Liver (tissue), 9 donors: Measurements from ENCODE around the gene CDK5RAP2. TPM values are rescaled to one million over a fixed set of nuclear protein-coding genes. Genes with fewer than 3 reads are reported as not detected.
A peak's percentile ranks its signal among the peaks of the same experiment; 100 is the strongest.

Source experiments
- DNase-seq: peaks from one replicate; pipeline ENCODE4 v3.0.0-alpha.2; 2017; ENCODE audit warnings: low spot score
- H3K27ac ChIP-seq, 2 donors: one replicate each; pipeline ENCODE4 v1.7.0; 2013; ENCODE audit warnings: inconsistent platforms in 2 of 2, low read length in 2 of 2, control low read depth in 1 of 2, low read depth in 1 of 2, mild to moderate bottlenecking in 1 of 2
- H3K27me3 ChIP-seq, 4 donors: one replicate each; pipeline versions ENCODE4 v1.6.1 to v1.7.0; 2013; ENCODE audit warnings: low read length in 3 of 4, inconsistent platforms in 1 of 4, mild to moderate bottlenecking in 1 of 4, moderate library complexity in 1 of 4; ENCODE audit not compliant: control insufficient read depth in 4 of 4, insufficient read depth in 4 of 4
- H3K36me3 ChIP-seq, 4 donors: one replicate each; pipeline versions ENCODE4 v1.6.1 to v1.7.0; 2013; ENCODE audit warnings: low read length in 3 of 4, mild to moderate bottlenecking in 3 of 4, low read depth in 1 of 4, moderate library complexity in 1 of 4; ENCODE audit not compliant: control insufficient read depth in 4 of 4, insufficient read depth in 3 of 4
- H3K4me1 ChIP-seq, 4 donors: one replicate each; pipeline versions ENCODE4 v1.6.1 to v1.7.0; 2013; ENCODE audit warnings: low read length in 3 of 4, mild to moderate bottlenecking in 3 of 4, moderate library complexity in 1 of 4; ENCODE audit not compliant: control insufficient read depth in 4 of 4, insufficient read depth in 4 of 4
- H3K4me3 ChIP-seq, 3 donors: one replicate each; pipeline versions ENCODE4 v1.6.1 to v1.7.0; 2013; ENCODE audit warnings: low read length in 3 of 3, control low read depth in 1 of 3, low read depth in 1 of 3, mild to moderate bottlenecking in 1 of 3
- H3K9ac ChIP-seq, 2 donors: one replicate each; pipeline ENCODE4 v1.7.0; 2013; ENCODE audit warnings: low read length in 2 of 2, mild to moderate bottlenecking in 2 of 2, moderate library complexity in 2 of 2, control low read depth in 1 of 2, low read depth in 1 of 2
- H3K9me3 ChIP-seq, 4 donors: one replicate each; pipeline versions ENCODE4 v1.6.1 to v1.7.0; 2013; ENCODE audit warnings: low read length in 3 of 4; ENCODE audit not compliant: control insufficient read depth in 4 of 4
- CTCF ChIP-seq: fragments of 150-350 bp; IDR thresholded peaks from 2 replicates; pipeline ENCODE4 v1.5.1; 2017; ENCODE audit warnings: improper control_type of control experiment, low read depth, low read length; ENCODE audit not compliant: missing input control
- EGR1 ChIP-seq, 2 donors: IDR thresholded peaks; 2 replicates each; pipeline ENCODE4 v1.6.1; 2016 to 2018; ENCODE audit warnings: antibody characterized with exemption in 2 of 2, low read depth in 2 of 2
- FOXA1 ChIP-seq: IDR thresholded peaks from 2 replicates; pipeline ENCODE4 v1.6.1; 2016; ENCODE audit warnings: antibody characterized with exemption
- FOXA2 ChIP-seq: IDR thresholded peaks from 2 replicates; pipeline ENCODE4 v1.6.1; 2016; ENCODE audit warnings: antibody characterized with exemption
- GABPA ChIP-seq, 2 donors: IDR thresholded peaks in 1 of 2; conservative IDR thresholded peaks in 1 of 2; 2 replicates each; pipeline ENCODE4 v1.6.1; 2016; ENCODE audit warnings: antibody characterized with exemption in 2 of 2, mild to moderate bottlenecking in 1 of 2, moderate library complexity in 1 of 2
- HNF4A ChIP-seq, 2 donors: conservative IDR thresholded peaks; 2 replicates each; pipeline ENCODE4 v1.6.1; 2016; ENCODE audit warnings: antibody characterized with exemption in 2 of 2, mild to moderate bottlenecking in 2 of 2
- HNF4G ChIP-seq: IDR thresholded peaks from 2 replicates; pipeline ENCODE4 v1.6.1; 2016; ENCODE audit warnings: antibody characterized with exemption
- JUND ChIP-seq, 2 donors: IDR thresholded peaks; 2 replicates each; pipeline ENCODE4 v1.6.1; 2016; ENCODE audit warnings: antibody characterized with exemption in 2 of 2
- MAX ChIP-seq: IDR thresholded peaks from 2 replicates; pipeline ENCODE4 v1.6.1; 2016; ENCODE audit warnings: antibody characterized with exemption
- NR2F2 ChIP-seq: IDR thresholded peaks from 2 replicates; pipeline ENCODE4 v1.6.1; 2016; ENCODE audit warnings: antibody characterized with exemption
- RAD21 ChIP-seq, 2 donors: IDR thresholded peaks; 2 replicates each; pipeline ENCODE4 v1.6.1; 2016; ENCODE audit warnings: antibody characterized with exemption in 2 of 2, mild to moderate bottlenecking in 2 of 2
- REST ChIP-seq: IDR thresholded peaks from 2 replicates; pipeline ENCODE4 v1.6.1; 2016; ENCODE audit warnings: antibody characterized with exemption, mild to moderate bottlenecking
- RXRA ChIP-seq, 2 donors: IDR thresholded peaks; 2 replicates each; pipeline ENCODE4 v1.6.1; 2017 to 2018; ENCODE audit warnings: antibody characterized with exemption in 2 of 2, mild to moderate bottlenecking in 1 of 2
- SP1 ChIP-seq: IDR thresholded peaks from 2 replicates; pipeline ENCODE4 v1.6.1; 2018; ENCODE audit warnings: antibody characterized with exemption, mild to moderate bottlenecking
- TAF1 ChIP-seq: conservative IDR thresholded peaks from 2 replicates; pipeline ENCODE4 v1.6.1; 2016; ENCODE audit warnings: antibody characterized with exemption, mild to moderate bottlenecking
- YY1 ChIP-seq: IDR thresholded peaks from 2 replicates; pipeline ENCODE4 v1.6.1; 2016; ENCODE audit warnings: antibody characterized with exemption, mild to moderate bottlenecking
- WGBS: extraction: QIAGEN DNeasy Blood & Tissue Kit; methylation state at CpG from one replicate; pipeline ENCODE4 v1.1.7; 2013; 5-methylcytosine and 5-hydroxymethylcytosine counted together
- polyA plus RNA-seq, 2 donors: library from polyadenylated mRNA; stranded (reverse) in 1 of 2; unstranded in 1 of 2; fragments of 200-250 nt in 1 of 2; fragments of >200 nt in 1 of 2; fragmentation: Nextera tagmentation in 1 of 2; extraction: Ambion mirVana in 1 of 2; gene quantifications; one replicate each; pipeline versions ENCODE4 v1.2.1 to v1.2.3, GENCODE V29; 2013 to 2015
- total RNA-seq, 2 donors: library from RNA; depleted of rRNA; stranded (reverse); fragments of >200 nt; gene quantifications; one replicate each; pipeline ENCODE4 v1.2.3, GENCODE V29; 2014
- TF ChIP-seq, protein P1 (sequence below): IDR thresholded peaks from 2 replicates; pipeline ENCODE4 v1.6.1; 2016; ENCODE audit warnings: antibody characterized with exemption
- TF ChIP-seq, protein P2 (sequence below): IDR thresholded peaks from 2 replicates; pipeline ENCODE4 v1.6.1; 2016; ENCODE audit warnings: antibody characterized with exemption
- donor health status: healthy.
- donor health status: healthy.
- donor health status: healthy.
- donor health status: healthy.
- donor health status: healthy.

Gene CDK5RAP2
- total and polyA plus RNA-seq, 4 donors = 11.7 to 38.9 (median 21.7) TPM

GRCh38 chr9:120390637-120391190 lies 189.3 kb downstream of the CDK5RAP2 start:
- peaks cover 0 to 4% (median 3%) of the 10 kb centered on the region in 4 donors for H3K36me3 ChIP-seq
- H3K9ac ChIP-seq = no peak overlapping the region
- peaks cover 35 to 95% (median 81%) of the 10 kb centered on the region in 4 donors for H3K4me1 ChIP-seq
- H3K27ac ChIP-seq = peak overlapping the region; percentile 65 to 89
- TF ChIP-seq RAD21 (IDR thresholded peaks at IDR 0.05) (peak; percentile 32 to 58), FOXA1 (no peak), SP1 (peak; percentile 99), MAX (peak; percentile 74), EGR1 (IDR thresholded peaks at IDR 0.05; ENCODE audit: low read depth in 2 of 2) (peak; percentile 72 to 78), YY1 (peak; percentile 69), CTCF (no peak), HNF4A (conservative IDR thresholded peaks at IDR 0.05) (peak; percentile 93 to 98), GABPA (IDR thresholded peaks at IDR 0.05 in 1 of 2, conservative IDR thresholded peaks at IDR 0.05 in 1 of 2) (peak in 1 of 2 donors; percentile 13), RXRA (IDR thresholded peaks at IDR 0.05) (peak; percentile 98), HNF4G (peak; percentile 87), FOXA2 (peak; percentile 21), JUND (IDR thresholded peaks at IDR 0.05) (peak; percentile 78 to 86), REST (peak; percentile 26), NR2F2 (peak; percentile 65), TAF1 (peak; percentile 25)
- TF ChIP-seq, protein P1, sequence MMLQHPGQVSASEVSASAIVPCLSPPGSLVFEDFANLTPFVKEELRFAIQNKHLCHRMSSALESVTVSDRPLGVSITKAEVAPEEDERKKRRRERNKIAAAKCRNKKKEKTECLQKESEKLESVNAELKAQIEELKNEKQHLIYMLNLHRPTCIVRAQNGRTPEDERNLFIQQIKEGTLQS = peak; percentile 84
- TF ChIP-seq, protein P2, sequence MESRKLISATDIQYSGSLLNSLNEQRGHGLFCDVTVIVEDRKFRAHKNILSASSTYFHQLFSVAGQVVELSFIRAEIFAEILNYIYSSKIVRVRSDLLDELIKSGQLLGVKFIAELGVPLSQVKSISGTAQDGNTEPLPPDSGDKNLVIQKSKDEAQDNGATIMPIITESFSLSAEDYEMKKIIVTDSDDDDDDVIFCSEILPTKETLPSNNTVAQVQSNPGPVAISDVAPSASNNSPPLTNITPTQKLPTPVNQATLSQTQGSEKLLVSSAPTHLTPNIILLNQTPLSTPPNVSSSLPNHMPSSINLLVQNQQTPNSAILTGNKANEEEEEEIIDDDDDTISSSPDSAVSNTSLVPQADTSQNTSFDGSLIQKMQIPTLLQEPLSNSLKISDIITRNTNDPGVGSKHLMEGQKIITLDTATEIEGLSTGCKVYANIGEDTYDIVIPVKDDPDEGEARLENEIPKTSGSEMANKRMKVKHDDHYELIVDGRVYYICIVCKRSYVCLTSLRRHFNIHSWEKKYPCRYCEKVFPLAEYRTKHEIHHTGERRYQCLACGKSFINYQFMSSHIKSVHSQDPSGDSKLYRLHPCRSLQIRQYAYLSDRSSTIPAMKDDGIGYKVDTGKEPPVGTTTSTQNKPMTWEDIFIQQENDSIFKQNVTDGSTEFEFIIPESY = peak; percentile 69
- H3K9me3 ChIP-seq = no peaks in the 10 kb centered on the region
- H3K4me3 ChIP-seq = no peak overlapping the region
- DNase-seq = no peak
- H3K27me3 ChIP-seq = no peaks in the 10 kb centered on the region
- WGBS = 46% methylated on average over 12 of the region's 12 CpGs
